Measurements from ENCODE around the gene SMIM44. TPM values are rescaled to one million over a fixed set of nuclear protein-coding genes. Genes with fewer than 3 reads are reported as not detected.
"Not testable (repeated sequence)": the region's sequence is repeated elsewhere in the genome, so short reads cannot be mapped to it uniquely, and the experiment has no call there.

The SMIM44 gene
- not detected in 2 replicates for total RNA-seq (2014; rRNA removed; shearing (Covaris generic); ENCODE audit: low replicate concordance)

- no peak for DNase-seq (ENCODE audit: low read depth)
- in situ Hi-C loops (cut with HindIII; ENCODE audit: low pct_unique_long_range_greater_than_20kb, low sequenced_read_pairs), result no loop called here
Measured at GRCh38 chr19:3483226-3483628, at the start of gene SMIM44. Gene SMIM44 (minus strand): TSS chr19:3483441. CDS start chr19:3483403, 38 bp downstream.

DNA sequence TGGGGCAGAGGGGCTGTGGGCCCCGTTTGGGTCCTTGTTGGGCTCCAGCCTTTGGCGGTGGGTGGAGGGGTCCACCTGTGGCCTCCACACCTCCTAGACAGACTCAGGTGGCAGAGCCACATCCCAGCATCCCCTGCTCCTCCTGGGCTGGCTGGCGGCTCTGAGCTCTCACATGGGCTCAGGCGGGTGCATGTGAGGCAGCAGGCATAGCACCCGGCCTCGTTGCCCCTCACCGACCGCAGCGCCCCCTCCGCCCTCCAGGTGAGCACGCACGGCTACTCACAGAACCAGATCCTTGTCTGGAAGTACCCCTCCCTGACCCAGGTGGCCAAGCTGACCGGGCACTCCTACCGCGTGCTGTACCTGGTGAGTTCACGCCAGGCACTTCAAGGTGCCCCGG lies 49.8 kb upstream of the SMIM44 start:
- DNase-seq (ENCODE audit: low read depth), result no peak
- in situ Hi-C loops (cut with HindIII; ENCODE audit: low pct_unique_long_range_greater_than_20kb, low sequenced_read_pairs), result no loop called here

GRCh38 chr19:3532154-3532786 lies 49.0 kb upstream of the SMIM44 start:
- no peak for DNase-seq (ENCODE audit: low read depth)
- in situ Hi-C loops (cut with HindIII; ENCODE audit: low pct_unique_long_range_greater_than_20kb, low sequenced_read_pairs), result no loop called here

DNA sequence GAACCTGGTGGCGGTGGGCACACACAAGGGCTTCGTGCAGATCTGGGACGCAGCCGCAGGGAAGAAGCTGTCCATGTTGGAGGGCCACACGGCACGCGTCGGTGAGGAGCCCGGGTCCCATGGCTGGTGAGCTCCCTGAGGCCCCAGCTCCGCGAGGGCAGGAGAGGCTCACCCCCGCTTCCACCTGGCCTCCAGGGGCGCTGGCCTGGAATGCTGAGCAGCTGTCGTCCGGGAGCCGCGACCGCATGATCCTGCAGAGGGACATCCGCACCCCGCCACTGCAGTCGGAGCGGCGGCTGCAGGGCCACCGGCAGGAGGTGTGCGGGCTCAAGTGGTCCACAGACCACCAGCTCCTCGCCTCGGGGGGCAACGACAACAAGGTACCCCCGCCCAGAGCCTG lies 48.5 kb upstream of the SMIM44 start:
- in situ Hi-C loops (cut with HindIII; ENCODE audit: low pct_unique_long_range_greater_than_20kb, low sequenced_read_pairs), result no loop called here
- no peak for DNase-seq (ENCODE audit: low read depth)

DNA sequence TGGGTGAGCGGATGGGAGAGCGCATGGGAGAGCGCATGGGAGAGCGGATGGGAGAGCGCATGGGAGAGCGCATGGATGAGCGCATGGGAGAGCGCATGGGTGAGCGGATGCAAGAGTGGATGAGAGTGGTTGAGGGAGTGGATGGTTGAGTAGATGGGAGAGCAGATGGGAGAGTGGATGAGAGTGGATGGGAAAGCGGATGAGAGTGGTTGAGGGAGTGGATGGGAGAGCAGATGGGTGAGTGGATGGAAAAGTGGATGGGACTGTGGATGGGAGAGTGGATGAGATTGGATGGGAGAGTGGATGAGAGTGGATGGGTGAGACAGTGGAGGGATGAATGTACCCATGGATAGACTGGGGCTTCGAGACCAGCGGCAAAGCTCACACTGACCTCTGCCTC lies 47.1 kb upstream of the SMIM44 start:
- in situ Hi-C loops (cut with HindIII; ENCODE audit: low pct_unique_long_range_greater_than_20kb, low sequenced_read_pairs), result no loop called here
- DNase-seq (ENCODE audit: low read depth), result no peak

DNA sequence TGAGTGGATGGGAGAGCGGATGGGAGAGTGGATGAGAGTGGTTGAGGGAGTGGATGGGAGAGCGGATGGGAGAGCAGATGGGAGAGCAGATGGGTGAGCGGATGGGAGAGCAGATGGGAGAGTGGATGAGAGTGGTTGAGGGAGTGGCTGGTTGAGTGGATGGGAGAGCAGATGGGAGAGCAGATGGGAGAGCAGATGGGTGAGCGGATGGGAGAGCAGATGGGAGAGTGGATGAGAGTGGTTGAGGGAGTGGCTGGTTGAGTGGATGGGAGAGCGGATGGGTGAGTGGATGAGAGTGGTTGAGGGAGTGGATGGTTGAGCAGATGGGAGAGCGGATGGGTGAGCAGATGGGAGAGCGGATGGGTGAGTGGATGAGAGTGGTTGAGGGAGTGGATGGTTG lies 46.1 kb upstream of the SMIM44 start:
- DNase-seq (ENCODE audit: low read depth); in situ Hi-C loops (cut with HindIII; ENCODE audit: low pct_unique_long_range_greater_than_20kb, low sequenced_read_pairs): not testable (repeated sequence)

- in situ Hi-C loops (cut with HindIII; ENCODE audit: low pct_unique_long_range_greater_than_20kb, low sequenced_read_pairs), result no loop called here
- DNase-seq (ENCODE audit: low read depth), result no peak
Measured at GRCh38 chr19:3528539-3529211, 45.4 kb upstream of the SMIM44 start.

DNA sequence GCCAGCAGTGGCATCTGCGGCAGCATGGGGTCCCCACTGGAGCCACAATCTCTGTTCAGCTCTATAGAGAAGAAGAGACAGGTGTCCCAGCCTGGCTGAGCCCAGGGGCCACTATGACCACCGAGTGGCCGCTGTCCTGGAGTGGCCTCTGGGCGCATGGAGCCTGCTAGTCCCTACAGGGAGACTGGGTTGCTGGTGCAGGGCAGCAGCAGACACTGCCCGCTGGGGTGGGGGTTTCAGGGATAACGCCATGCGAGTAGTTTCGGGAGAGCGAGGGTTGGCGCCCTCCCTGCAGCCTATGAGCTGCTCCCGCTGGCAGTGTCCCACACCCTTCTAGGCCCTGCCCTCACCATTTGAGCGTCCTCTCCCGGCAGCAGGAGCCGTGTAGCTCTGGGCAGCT lies 44.8 kb upstream of the SMIM44 start:
- in situ Hi-C loops (cut with HindIII; ENCODE audit: low pct_unique_long_range_greater_than_20kb, low sequenced_read_pairs), result no loop called here

GRCh38 chr19:3527238-3527910 lies 44.1 kb upstream of the SMIM44 start:
- in situ Hi-C loops (cut with HindIII; ENCODE audit: low pct_unique_long_range_greater_than_20kb, low sequenced_read_pairs), result no loop called here
- no peak for DNase-seq (ENCODE audit: low read depth)

More for the DNA sequence above, 44.8 kb upstream of the SMIM44 start:
- DNase-seq (ENCODE audit: low read depth), result no peak

GRCh38 chr19:3526507-3527237 lies 43.4 kb upstream of the SMIM44 start:
- no peak for DNase-seq (ENCODE audit: low read depth)
- in situ Hi-C loops (cut with HindIII; ENCODE audit: low pct_unique_long_range_greater_than_20kb, low sequenced_read_pairs), result no loop called here

- in situ Hi-C loops (cut with HindIII; ENCODE audit: low pct_unique_long_range_greater_than_20kb, low sequenced_read_pairs), result no loop called here
Measured at GRCh38 chr19:3524904-3525451, 41.7 kb upstream of the SMIM44 start.

GRCh38 chr19:3524078-3524842 lies 41.0 kb upstream of the SMIM44 start:
- in situ Hi-C loops (cut with HindIII; ENCODE audit: low pct_unique_long_range_greater_than_20kb, low sequenced_read_pairs), result no loop called here
- DNase-seq (ENCODE audit: low read depth), result no peak

More at GRCh38 chr19:3524904-3525451, 41.7 kb upstream of the SMIM44 start:
- no peak for DNase-seq (ENCODE audit: low read depth)

DNA sequence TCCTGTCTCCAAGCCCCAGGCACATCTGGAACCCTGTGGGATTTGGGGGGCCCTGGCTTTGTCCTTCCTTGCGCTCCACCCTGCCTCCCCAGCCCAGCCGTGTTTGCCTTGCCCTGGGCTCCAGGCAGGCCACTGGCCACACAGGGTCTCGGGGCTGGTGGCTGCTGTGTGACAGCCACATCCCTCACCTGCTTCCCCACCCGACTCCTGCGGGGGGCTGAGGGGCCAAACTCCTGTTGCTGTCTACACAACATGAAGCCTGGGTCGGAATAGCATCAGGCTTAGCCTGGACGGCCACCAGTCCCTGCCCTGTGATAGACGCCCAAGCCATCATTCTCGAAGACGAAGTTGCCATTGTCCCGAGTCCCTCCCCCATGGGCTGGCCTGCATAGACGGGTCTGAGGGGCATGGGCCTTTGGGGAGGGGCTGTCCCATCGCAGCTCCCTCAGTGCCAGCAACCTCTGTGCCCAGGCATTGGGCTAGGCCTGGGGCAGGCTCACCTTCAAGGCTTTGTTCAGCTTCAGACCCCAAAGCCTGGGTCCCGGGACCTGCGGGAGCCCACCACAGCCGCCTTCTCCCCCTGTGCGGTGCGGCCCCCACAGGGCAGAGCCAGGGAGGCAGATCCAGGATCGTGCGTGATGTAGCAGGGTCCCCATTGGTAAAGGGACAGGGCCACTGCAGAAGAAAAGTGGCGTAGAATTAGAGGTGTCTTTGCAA lies 40.3 kb upstream of the SMIM44 start:
- in situ Hi-C loops (cut with HindIII; ENCODE audit: low pct_unique_long_range_greater_than_20kb, low sequenced_read_pairs), result no loop called here
- DNase-seq (ENCODE audit: low read depth), result no peak

- no peak for DNase-seq (ENCODE audit: low read depth)
- in situ Hi-C loops (cut with HindIII; ENCODE audit: low pct_unique_long_range_greater_than_20kb, low sequenced_read_pairs), result no loop called here
Measured at GRCh38 chr19:3522421-3523360, 39.5 kb upstream of the SMIM44 start.

DNA sequence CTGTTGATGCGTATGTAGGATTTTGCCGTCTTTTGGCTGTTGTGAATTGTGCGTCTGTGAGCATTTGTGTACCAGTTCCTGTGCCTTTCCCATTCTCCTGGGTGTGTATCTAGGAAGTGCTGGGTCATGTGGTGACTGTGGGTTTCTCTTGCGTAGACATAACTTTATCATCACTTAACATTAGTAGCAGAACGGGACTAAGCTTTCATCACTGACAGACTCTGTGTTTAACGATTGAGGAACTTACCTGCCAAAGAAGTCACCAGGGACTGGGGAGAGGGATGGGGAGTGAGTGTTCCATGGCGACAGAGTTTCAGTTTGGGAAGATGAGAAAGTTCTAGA lies 37.8 kb upstream of the SMIM44 start:
- in situ Hi-C loops (cut with HindIII; ENCODE audit: low pct_unique_long_range_greater_than_20kb, low sequenced_read_pairs), result no loop called here
- DNase-seq (ENCODE audit: low read depth), result no peak
